ENCODE measurements around the gene CCDC197. TPM values are rescaled to one million over a fixed set of nuclear protein-coding genes. Genes with fewer than 3 reads are reported as not detected.

The CCDC197 gene
- total RNA-seq, 1 donor = not detected

DNA sequence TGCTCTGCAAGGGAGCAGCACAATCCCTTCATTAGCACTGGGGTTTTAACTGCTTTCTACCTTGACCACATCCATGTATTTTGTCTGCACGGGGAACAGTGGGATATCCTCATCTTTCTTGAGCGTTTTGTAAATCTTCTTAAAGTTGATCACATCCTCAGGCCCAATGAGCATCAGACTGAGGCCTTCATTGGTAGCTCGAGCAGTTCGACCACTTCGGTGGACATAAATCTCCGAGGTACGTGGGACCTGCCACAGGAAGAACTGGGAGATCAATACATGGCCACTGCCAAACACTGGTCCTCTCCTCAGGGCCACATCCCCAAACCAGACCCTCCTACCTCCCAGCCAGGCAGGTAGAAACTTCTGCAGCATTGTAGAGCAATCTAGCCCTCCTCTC lies 57.8 kb downstream of the CCDC197 start:
- Histone ChIP-seq H3K4me1 (ENCODE audit: insufficient read depth, low read length) (no peaks in the 10 kb centered on the region), H3K9me3 (ENCODE audit: low read depth, low read length) (no peaks in the 10 kb centered on the region), H2AFZ (ENCODE audit: low read length) (no peak overlapping the region), H3K27me3 (ENCODE audit: insufficient read depth, low read length) (no peaks in the 10 kb centered on the region), H3K4me2 (ENCODE audit: insufficient read depth, low read length) (no peak overlapping the region), H3K36me3 (ENCODE audit: insufficient read depth, low read length) (peaks cover 89% of the 10 kb centered on the region), H3K79me2 (ENCODE audit: insufficient read depth, low read length) (peaks cover 19% of the 10 kb centered on the region), H4K20me1 (ENCODE audit: insufficient read depth, low read length) (peaks cover 24% of the 10 kb centered on the region), H3K4me3 (ENCODE audit: insufficient read depth, low read length) (no peak overlapping the region), H3K27ac (ENCODE audit: low read depth, low read length) (no peak overlapping the region)
- no peak for DNase-seq (ENCODE audit: insufficient read length, low spot score, missing footprints)
- no peak for TF ChIP-seq CTCF (IDR thresholded peaks at IDR 0.05; ENCODE audit: extremely low read depth, low read depth, low read length)

DNA sequence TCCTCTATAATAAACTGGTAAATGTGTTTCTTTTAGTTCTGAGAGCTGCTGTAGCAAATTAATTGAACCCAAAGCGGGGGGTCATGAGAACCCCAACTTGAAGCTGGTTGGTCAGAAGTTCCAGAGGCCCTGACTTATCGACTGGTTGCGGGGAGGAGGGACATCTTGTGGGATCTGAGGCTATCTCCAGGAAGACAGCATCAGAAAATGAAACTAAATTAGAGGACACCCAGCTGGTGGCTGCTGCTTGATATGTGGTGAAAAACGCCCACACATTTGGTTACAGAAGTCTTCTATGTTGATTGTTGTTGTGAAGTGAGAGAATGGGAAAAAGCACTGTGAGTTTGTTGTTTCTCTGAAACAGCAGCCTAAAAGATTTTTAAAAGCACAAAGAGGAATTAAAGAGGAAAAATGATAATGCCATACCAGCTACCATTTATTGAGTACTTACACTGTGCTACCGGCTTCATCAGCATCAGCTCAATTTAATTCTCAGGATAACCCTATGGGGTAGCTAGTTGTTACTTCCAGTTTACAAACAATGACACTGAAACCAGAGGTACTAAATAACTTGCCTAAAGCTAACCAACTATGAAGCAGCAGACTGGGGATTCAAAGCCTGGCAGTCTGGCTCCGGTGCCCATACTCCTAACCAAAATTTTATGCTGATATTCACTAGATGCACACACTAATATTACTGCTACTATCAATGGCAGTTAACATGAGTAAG lies 59.6 kb downstream of the CCDC197 start:
- H3K27me3 ChIP-seq (ENCODE audit: insufficient read depth, low read length) = no peaks in the 10 kb centered on the region
- H3K4me3 ChIP-seq (ENCODE audit: insufficient read depth, low read length) = no peak overlapping the region
- H3K4me2 ChIP-seq (ENCODE audit: insufficient read depth, low read length) = no peak overlapping the region
- peaks cover 29% of the 10 kb centered on the region for H4K20me1 ChIP-seq (ENCODE audit: insufficient read depth, low read length)
- H3K79me2 ChIP-seq (ENCODE audit: insufficient read depth, low read length) = peaks cover 37% of the 10 kb centered on the region
- H3K4me1 ChIP-seq (ENCODE audit: insufficient read depth, low read length) = no peaks in the 10 kb centered on the region
- no peak overlapping the region for H2AFZ ChIP-seq (ENCODE audit: low read length)
- H3K9me3 ChIP-seq (ENCODE audit: low read depth, low read length) = no peaks in the 10 kb centered on the region
- DNase-seq (ENCODE audit: insufficient read length, low spot score, missing footprints) = no peak
- no peak overlapping the region for H3K27ac ChIP-seq (ENCODE audit: low read depth, low read length)
- H3K36me3 ChIP-seq (ENCODE audit: insufficient read depth, low read length) = peaks cover 91% of the 10 kb centered on the region
- no peak for TF ChIP-seq CTCF (IDR thresholded peaks at IDR 0.05; ENCODE audit: extremely low read depth, low read depth, low read length)

DNA sequence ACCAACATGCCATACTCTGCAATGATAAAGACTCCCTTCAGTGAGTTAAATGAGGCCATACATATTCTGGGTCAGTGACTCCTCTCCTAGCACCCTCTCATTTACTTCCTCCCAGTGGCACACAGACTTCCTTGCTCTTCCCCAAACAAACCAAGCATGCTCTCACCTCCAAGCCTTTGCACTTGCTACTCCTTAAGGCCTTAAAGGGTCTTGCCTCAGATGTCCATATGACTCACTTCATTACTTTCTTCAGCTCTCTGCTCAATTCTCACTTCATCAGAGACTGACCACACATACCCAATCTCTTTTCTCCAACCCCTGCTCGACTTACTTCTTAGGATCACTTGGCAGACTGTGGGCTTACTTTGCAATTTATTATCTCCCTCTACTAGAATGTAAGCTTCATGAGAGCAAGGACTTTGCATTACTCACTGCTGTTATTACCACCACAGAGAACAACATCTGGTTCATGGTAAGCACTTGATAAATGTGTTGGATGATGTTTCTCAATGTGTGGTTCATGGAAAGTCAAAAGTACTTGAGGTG lies 61.1 kb downstream of the CCDC197 start:
- Histone ChIP-seq H3K9me3 (ENCODE audit: low read depth, low read length) (no peaks in the 10 kb centered on the region), H3K36me3 (ENCODE audit: insufficient read depth, low read length) (peaks cover 84% of the 10 kb centered on the region), H3K27me3 (ENCODE audit: insufficient read depth, low read length) (no peaks in the 10 kb centered on the region), H4K20me1 (ENCODE audit: insufficient read depth, low read length) (peaks cover 37% of the 10 kb centered on the region), H2AFZ (ENCODE audit: low read length) (no peak overlapping the region), H3K4me1 (ENCODE audit: insufficient read depth, low read length) (peaks cover 13% of the 10 kb centered on the region), H3K4me3 (ENCODE audit: insufficient read depth, low read length) (no peak overlapping the region), H3K4me2 (ENCODE audit: insufficient read depth, low read length) (no peak overlapping the region), H3K79me2 (ENCODE audit: insufficient read depth, low read length) (peaks cover 49% of the 10 kb centered on the region), H3K27ac (ENCODE audit: low read depth, low read length) (no peak overlapping the region)
- TF ChIP-seq CTCF (IDR thresholded peaks at IDR 0.05; ENCODE audit: extremely low read depth, low read depth, low read length) = no peak
- DNase-seq (ENCODE audit: insufficient read length, low spot score, missing footprints) = no peak

Small RNAs within 50 kb of the gene (small RNA-seq; reads per million reads assigned to genes)
- gene MIR4506 = not detected

Other genes starting within 250 kb of the CCDC197 start
- not detected in 2 replicates for gene PRIMA1, start 208.8 kb upstream of the CCDC197 start, total RNA-seq
- gene FAM181A, start 70.0 kb upstream of the CCDC197 start, total RNA-seq = not detected in 2 replicates
- 0.88 and 1.1 TPM in 2 replicates for gene ASB2, start 20.7 kb upstream of the CCDC197 start, total RNA-seq
- gene OTUB2, start 29.0 kb downstream of the CCDC197 start, total RNA-seq = 1.2 and 1.4 TPM in 2 replicates
- 112 and 134 TPM in 2 replicates for gene DDX24, start 83.9 kb downstream of the CCDC197 start, total RNA-seq
- 9.8 and 11.5 TPM in 2 replicates for gene IFI27L1, start 84.0 kb downstream of the CCDC197 start, total RNA-seq
- gene IFI27, start 113.4 kb downstream of the CCDC197 start, total RNA-seq = 80.7 and 87.8 TPM in 2 replicates
- 69.5 and 76.7 TPM in 2 replicates for gene IFI27L2, start 132.3 kb downstream of the CCDC197 start, total RNA-seq
- gene PPP4R4, start 177.0 kb downstream of the CCDC197 start, total RNA-seq = under 0.01 and 0.29 TPM in 2 replicates